RPMI7951 (cell line): ENCODE results near the gene PLPP3. TPM values are rescaled to one million over a fixed set of nuclear protein-coding genes. Genes with fewer than 3 reads are reported as not detected.

Experiments used
- total RNA-seq: library from RNA; depleted of rRNA; stranded (reverse); fragments of >200 nt; shearing (Covaris generic); gene quantifications from 2 replicates; pipeline ENCODE4 v1.2.3, GENCODE V29; 2014; rRNA removed

PLPP3 gene
- total RNA-seq, 1 experiment from 2014 or later: 19.7 TPM

Other genes with a start within 250 kb of the PLPP3 start
- gene PRKAA2, start 65.8 kb upstream of the PLPP3 start, total RNA-seq: 0.84 and 0.88 TPM in 2 replicates
- not detected in 2 replicates for gene FYB2, start 239.8 kb upstream of the PLPP3 start, total RNA-seq